ENCODE results near the gene CRISPLD2. TPM values are rescaled to one million over a fixed set of nuclear protein-coding genes. Genes with fewer than 3 reads are reported as not detected.

CRISPLD2 gene
- polyA plus RNA-seq, 1 experiment: 103 TPM

DNA sequence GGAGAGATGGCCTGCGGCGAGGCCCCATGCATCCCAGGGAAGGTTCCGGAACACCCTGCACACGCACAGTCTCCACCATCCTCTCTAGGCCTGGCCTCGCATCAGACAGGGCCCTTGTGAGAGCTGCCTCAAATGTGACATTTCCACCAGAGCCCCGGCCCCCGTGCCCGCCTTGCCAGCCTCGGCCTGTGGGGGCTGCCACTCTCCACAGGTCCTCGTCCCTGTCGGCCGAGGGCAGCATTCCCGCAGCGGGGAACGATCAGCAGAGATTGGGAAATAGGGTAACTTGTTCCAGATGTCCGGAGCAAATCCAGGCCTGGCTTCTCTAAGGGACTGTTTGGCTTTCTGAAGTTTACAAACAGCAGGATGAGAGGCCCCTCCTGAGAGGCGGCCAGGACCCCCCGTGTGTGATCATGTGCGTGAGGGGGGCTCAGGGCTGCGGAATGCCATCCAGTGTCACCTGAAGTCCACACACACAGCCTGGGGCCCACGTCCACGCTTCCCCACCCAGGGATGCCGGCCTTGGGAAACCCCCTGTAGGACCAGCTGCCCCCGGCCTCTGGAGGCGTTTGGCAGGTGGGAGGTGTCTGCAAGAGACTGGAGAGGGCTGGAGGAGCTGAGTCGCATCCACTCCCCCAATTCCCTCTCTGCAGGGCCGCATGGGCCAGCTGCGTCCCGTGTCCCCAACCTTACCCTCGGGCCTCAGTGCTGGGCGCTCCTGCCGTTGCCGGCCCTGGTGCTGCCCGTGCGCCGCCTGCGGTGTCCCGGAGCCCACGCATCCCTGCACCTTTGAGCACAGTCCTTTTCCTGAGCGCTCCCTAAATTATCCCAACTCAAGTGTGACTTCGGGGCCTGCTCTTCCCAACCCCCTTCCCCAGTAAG, 121.1 kb downstream of the CRISPLD2 start:
- Histone ChIP-seq H3K27ac (ENCODE audit: low read depth, low read length) (no peak overlapping the region), H3K4me3 (ENCODE audit: low read depth, low read length) (no peak overlapping the region), H3K9me3 (ENCODE audit: control insufficient read depth, insufficient read depth, low read length) (peaks cover 22% of the 10 kb centered on the region; the same call in 1 of the 2 replicates), H3K27me3 (ENCODE audit: control insufficient read depth, insufficient read depth, low read length) (peaks cover 2% of the 10 kb centered on the region)
- no peak for TF ChIP-seq CTCF (IDR thresholded peaks at IDR 0.05; ENCODE audit: low read depth, low read length)
- no peak for DNase-seq (ENCODE audit: low read depth, low spot score)
- ChIA-PET CTCF (no interaction called here), POLR2A (no interaction called here)

GRCh38 chr16:84941921-84942320, 122.1 kb downstream of the CRISPLD2 start:
- no peak for TF ChIP-seq CTCF (IDR thresholded peaks at IDR 0.05; ENCODE audit: low read depth, low read length)

DNA sequence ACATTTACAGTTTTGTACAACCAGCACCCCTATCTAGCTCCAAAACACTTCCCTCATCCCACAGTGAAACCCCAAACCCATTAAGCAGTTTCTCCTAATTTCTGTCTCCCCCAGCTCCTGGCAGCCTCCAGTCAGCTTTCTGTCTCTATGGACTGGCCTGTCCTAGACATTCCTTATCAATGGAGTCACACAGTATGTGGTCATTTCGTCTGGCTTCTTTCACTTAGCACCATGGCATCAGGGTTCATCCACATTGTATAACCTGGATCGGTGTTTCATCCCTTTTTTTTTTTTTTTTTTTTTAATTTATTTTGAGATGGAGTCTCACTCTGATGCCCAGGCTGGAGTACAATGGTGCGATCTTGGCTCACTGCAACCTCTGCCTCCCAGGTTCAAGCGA, 123.0 kb downstream of the CRISPLD2 start:
- POLR2A ChIA-PET: no interaction called here
- no peak for TF ChIP-seq CTCF (IDR thresholded peaks at IDR 0.05; ENCODE audit: low read depth, low read length)
- DNase-seq (ENCODE audit: low read depth, low spot score): no peak

More at GRCh38 chr16:84941921-84942320, 122.1 kb downstream of the CRISPLD2 start:
- CTCF ChIA-PET: interaction anchor here (2.5 kb wide), 1 partner anchor 11 kb away, joined by 5 read pairs; no protein-coding TSS in a partner anchor
- peaks cover 22% of the 10 kb centered on the region; the same call in 1 of the 2 replicates for H3K9me3 ChIP-seq (ENCODE audit: control insufficient read depth, insufficient read depth, low read length)
- H3K4me3 ChIP-seq (ENCODE audit: low read depth, low read length): no peak overlapping the region
- peaks cover 2% of the 10 kb centered on the region for H3K27me3 ChIP-seq (ENCODE audit: control insufficient read depth, insufficient read depth, low read length)
- H3K27ac ChIP-seq (ENCODE audit: low read depth, low read length): no peak overlapping the region
- no peak for DNase-seq (ENCODE audit: low read depth, low spot score)
- POLR2A ChIA-PET: interaction anchor here (0.6 kb wide), 1 partner anchor 146 kb away, joined by 3 read pairs; no protein-coding TSS in a partner anchor

GRCh38 chr16:84943620-84944019, 123.8 kb downstream of the CRISPLD2 start:
- no peak overlapping the region for H3K27ac ChIP-seq (ENCODE audit: low read depth, low read length)
- peaks cover 22% of the 10 kb centered on the region; the same call in 1 of the 2 replicates for H3K9me3 ChIP-seq (ENCODE audit: control insufficient read depth, insufficient read depth, low read length)
- H3K4me3 ChIP-seq (ENCODE audit: low read depth, low read length): no peak overlapping the region
- DNase-seq (ENCODE audit: low read depth, low spot score): no peak
- CTCF ChIA-PET: interaction anchor here (2.5 kb wide), 1 partner anchor 9 kb away, joined by 5 read pairs; no protein-coding TSS in a partner anchor
- peaks cover 2% of the 10 kb centered on the region for H3K27me3 ChIP-seq (ENCODE audit: control insufficient read depth, insufficient read depth, low read length)
- TF ChIP-seq CTCF (IDR thresholded peaks at IDR 0.05; ENCODE audit: low read depth, low read length): no peak
- POLR2A ChIA-PET: no interaction called here

More for the DNA sequence above, 123.0 kb downstream of the CRISPLD2 start:
- Histone ChIP-seq H3K27me3 (ENCODE audit: control insufficient read depth, insufficient read depth, low read length) (peaks cover 2% of the 10 kb centered on the region), H3K4me3 (ENCODE audit: low read depth, low read length) (no peak overlapping the region), H3K9me3 (ENCODE audit: control insufficient read depth, insufficient read depth, low read length) (peaks cover 22% of the 10 kb centered on the region; the same call in 1 of the 2 replicates), H3K27ac (ENCODE audit: low read depth, low read length) (no peak overlapping the region)
- CTCF ChIA-PET: interaction anchor here (0.5 to 2.5 kb wide), 3 partner anchors 10 to 50 kb away, joined by 3 to 5 read pairs (median 3); no protein-coding TSS in a partner anchor

DNA sequence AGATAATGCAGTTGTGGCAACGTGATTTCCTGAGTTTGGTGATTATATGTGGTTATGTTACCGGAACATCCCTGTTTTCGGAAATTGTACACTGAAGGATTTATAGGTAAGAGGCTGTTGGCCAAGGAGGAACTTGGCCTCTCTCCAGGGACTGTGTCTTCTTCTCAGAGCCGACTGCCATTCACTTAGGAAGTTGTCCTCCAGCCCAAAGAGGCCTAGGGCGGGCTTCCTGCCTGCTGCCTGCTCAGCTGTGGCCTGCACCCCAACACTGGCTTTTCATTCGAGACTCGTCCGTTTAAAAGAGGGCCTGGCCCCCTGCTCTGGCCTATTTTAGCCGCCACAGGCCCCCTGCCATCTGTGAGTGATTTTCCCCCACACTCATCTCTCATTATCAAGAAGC, 127.2 kb downstream of the CRISPLD2 start:
- ChIA-PET POLR2A (no interaction called here), CTCF (interaction anchor here (0.6 to 1.5 kb wide), 4 partner anchors 24 to 192 kb away, joined by 3 to 7 read pairs (median 3); no protein-coding TSS in a partner anchor)
- no peak for DNase-seq (ENCODE audit: low read depth, low spot score)
- Histone ChIP-seq H3K27me3 (ENCODE audit: control insufficient read depth, insufficient read depth, low read length) (peaks cover 2% of the 10 kb centered on the region), H3K27ac (ENCODE audit: low read depth, low read length) (no peak overlapping the region), H3K4me3 (ENCODE audit: low read depth, low read length) (no peak overlapping the region), H3K9me3 (ENCODE audit: control insufficient read depth, insufficient read depth, low read length) (peaks cover 13% of the 10 kb centered on the region; the same call in 1 of the 2 replicates)
- TF ChIP-seq CTCF (IDR thresholded peaks at IDR 0.05; ENCODE audit: low read depth, low read length): no peak

All from AG04450 (cell line).